Measurements from ENCODE around the gene RCAN1.

The RCAN1 gene

DNA sequence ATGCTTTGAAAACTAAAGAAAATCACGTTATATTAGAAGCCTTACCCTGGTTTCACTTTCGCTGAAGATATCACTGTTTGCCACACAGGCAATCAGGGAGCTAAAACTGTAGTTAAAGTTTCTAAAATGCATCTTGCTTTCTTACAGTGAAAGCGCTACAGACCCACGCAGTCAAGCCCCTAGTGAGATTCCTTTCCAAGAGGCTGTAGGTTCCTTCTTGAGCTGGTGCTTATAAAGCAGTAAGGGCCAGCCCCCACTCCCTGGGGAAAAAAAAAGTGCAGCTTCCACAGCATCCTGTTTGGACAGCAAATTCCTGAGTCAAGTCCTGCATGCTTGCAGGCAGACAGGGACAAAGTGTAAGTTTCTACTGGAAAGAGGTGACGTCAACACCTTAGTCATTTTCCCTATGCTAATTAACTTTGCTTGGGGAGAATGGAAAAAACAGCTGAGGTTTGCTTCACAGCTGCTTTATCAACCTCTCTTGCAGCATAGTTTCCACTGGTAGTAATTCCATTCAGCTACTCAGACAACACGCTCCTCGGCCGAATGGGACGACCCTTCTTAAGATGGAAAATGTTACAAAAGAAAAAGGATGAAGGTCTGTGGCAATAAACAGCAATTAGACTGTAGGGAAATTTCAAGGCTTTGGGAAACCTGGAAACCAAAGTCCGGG is 88.2 kb downstream of the RCAN1 start:
- peak in 9 of 42 donors; percentile 23 to 61 (median 35) for DNase-seq
- intact Hi-C loops (cut with DNase I) = loop anchor here (5.0 kb wide), 1 partner anchor 66 kb away; no protein-coding TSS in a partner anchor

DNA sequence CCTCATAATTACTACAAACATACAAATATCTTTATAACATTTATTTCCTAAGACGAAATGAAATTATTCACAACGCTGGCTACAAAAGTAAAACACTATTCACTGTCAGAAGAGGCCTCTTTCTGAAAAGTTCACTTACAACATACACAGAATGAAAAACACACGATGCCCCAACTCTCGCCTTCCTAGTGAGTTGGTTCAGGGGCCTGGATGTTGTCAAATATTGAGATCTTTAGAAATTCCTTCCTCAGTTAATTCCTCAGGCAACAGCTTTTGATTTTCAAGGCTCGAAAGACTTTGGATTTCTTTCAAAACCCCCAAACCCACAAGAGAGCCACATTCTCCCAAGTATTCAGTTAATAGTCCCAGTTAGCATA is 88.7 kb downstream of the RCAN1 start:
- DNase-seq = no peak
- intact Hi-C loops (cut with DNase I) = loop anchor here (5.0 kb wide), 1 partner anchor 66 kb away; no protein-coding TSS in a partner anchor

DNA sequence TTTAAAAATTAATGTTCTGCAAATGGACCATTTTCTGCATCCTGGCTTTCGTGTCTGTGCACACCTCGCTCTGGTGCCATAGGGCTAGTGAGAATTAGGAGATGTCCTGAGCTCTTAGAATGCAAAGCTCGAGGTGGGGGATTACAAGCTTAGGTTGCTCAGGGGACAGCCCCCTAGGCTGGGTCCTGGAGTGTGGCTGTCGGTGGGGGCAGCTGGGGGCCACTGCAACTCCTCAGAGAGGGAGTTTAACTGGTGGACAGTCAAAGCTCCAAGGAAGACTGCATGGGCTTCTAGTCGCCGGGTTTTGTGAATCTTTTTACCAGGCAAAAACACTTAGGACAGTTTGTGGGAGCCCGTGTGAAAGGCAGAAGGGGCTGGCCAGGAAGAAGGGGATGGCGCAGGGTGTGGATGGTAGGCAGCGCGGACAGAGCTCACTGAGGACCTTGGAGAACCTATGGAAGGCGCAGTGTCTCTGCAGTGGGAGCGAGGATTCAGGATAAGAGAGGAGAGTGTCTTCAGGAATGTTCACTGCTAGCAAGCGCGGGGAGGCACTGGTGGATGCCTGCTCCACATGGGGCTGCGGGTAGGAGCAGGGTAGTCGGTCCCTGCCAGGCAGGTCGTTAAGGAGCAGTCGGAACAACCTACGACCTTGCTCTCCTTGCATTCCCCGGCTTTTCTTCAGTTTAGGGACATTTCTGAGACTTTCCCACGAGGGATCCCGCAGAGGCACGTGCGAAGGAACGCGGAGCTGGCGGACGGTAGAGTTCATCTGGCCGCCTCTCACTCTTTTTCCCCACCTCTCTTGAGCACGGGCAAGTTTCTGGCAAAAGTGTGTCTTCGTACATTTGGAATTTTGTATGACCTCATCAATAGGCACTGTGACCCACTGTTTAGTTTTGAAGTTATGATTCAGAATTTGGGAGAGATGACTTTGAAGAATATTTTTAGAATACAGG is 90.0 kb downstream of the RCAN1 start:
- peak in 1 of 42 donors; percentile 17 for DNase-seq
- intact Hi-C loops (cut with DNase I) = loop anchor here (5.0 kb wide), 1 partner anchor 67 kb away; no protein-coding TSS in a partner anchor

DNA sequence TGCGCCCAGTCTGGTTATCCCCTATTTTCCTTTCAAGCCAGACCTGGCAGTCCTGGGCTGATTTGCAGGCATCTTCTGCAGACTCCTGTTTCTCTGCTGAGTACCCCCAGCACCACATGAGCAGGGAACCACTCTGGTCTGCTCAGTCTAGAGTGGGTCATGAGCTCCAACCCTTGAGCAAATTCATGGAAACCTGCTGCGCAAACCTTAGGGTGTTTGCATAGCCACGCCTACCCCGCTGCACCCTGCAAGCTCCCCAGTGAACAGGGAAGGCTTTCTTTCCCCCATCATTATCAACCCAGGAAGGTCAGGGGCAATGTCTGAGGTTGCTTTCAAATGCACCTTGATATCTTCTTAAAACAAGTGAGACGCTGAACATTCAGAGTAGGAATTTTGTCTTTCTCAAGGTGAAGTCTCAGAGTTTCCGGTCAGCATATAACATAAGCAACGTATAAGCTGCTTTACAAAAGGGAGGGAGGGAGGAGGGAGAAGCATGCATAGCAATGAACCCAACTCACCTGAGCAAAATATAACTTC is 91.8 kb downstream of the RCAN1 start:
- DNase-seq = no peak
- intact Hi-C loops (cut with DNase I) = no loop called here

DNA sequence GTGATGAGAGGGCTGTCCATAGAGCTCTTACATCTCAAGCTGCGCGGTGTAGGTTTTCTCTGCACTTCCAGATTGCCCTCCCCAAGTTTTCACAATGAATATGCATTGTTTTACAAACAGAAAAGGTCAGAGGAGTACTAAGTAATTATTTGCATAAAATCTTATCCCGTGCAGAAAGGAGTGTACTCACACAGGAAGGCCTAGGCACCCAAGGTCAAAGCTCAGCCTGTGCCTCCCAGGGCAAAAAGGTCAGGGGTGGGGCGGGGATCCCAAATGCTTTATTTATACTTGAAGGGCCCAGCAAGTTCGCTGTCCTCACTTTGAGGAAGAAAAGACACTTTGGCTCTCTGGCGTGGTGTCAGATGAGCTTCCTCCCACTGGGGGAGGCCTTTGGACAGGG is 92.6 kb downstream of the RCAN1 start:
- intact Hi-C loops (cut with DNase I) = no loop called here
- DNase-seq = no peak

GRCh38 chr21:34521561-34521960 is 93.4 kb downstream of the RCAN1 start:
- DNase-seq = no peak
- intact Hi-C loops (cut with DNase I) = no loop called here

- intact Hi-C loops (cut with DNase I) = no loop called here
- DNase-seq = no peak
Observed at GRCh38 chr21:34520764-34521508, 94.0 kb downstream of the RCAN1 start.

DNA sequence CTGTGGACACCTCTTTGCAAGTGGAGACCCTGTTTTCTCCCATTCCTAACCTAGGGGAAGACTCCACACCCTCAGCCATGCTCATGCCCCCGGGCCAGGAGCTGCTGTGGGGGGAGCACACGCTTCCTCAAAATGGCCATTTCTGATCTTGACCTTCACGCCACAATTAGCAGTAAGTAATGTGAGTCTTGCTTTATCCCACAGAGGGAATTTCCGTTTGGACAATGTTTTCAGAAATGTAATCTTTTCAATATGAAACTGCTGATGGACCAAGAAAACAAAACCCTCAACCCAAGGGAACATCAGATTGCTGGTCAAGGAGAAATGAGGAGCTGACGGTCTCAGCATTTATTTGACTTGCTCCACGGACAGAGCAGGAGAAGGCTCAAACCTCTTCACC is 94.6 kb downstream of the RCAN1 start:
- intact Hi-C loops (cut with DNase I) = no loop called here
- no peak for DNase-seq

DNA sequence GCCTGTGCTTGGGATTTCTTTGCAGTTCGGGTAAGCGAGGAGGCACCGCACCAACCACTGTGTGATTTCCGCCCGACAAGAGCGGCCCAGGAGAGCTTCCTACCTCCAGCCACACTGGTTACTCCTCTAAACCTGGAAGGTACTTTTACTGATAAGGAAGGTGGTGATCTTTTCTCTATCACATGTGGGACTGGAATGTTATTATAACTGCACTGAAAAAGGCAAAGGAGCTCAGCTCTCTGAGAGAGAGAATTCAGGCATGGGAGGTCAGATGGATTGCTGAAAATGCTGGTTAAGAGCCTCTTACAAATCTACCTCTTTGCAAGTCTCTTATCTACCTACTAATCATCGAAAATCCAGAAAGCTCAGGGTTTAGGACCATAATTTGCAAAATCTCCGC is 95.2 kb downstream of the RCAN1 start:
- DNase-seq = no peak
- intact Hi-C loops (cut with DNase I) = no loop called here

GRCh38 chr21:34519016-34519415 is 95.9 kb downstream of the RCAN1 start:
- no peak for DNase-seq
- intact Hi-C loops (cut with DNase I) = no loop called here

GRCh38 chr21:34518301-34518700 is 96.6 kb downstream of the RCAN1 start:
- no peak for DNase-seq
- intact Hi-C loops (cut with DNase I) = no loop called here

DNA sequence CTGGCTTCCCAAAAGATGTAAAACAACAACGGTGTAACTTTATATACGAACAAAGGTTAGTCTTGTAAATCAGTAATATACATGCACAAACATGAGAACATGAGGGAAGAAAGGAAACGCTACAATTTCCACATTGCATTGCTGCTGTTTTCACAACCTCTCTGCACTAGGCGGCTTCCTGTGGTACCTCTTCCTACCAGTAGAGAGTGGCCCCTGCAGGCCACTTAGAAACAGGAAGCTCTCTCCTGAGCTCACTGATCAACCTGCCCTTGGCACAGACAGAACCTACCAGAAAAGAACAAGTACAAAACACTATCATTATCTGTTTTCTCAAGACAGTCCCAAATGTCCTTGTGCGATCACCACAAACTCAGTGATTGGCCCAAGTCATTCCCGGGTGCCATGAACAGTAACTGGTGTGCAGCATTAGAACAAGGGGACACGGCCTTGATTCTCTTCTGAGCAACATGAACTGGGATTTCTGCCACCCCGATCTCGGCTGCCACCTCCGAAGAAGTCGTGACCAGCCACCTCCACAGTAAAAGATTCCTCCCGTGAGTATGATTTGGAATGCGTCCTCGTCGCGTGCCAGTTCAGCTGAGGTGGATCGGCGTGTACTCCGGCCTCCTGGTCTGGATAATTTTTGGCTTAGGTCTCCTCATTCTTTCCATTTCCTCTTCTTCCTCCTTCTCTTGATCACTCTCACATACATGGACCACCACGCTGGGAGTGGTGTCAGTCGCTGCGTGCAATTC is 97.2 kb downstream of the RCAN1 start:
- DNase-seq = no peak
- intact Hi-C loops (cut with DNase I) = no loop called here

- intact Hi-C loops (cut with DNase I) = no loop called here
Observed at GRCh38 chr21:34517039-34517438, 97.9 kb downstream of the RCAN1 start.

DNA sequence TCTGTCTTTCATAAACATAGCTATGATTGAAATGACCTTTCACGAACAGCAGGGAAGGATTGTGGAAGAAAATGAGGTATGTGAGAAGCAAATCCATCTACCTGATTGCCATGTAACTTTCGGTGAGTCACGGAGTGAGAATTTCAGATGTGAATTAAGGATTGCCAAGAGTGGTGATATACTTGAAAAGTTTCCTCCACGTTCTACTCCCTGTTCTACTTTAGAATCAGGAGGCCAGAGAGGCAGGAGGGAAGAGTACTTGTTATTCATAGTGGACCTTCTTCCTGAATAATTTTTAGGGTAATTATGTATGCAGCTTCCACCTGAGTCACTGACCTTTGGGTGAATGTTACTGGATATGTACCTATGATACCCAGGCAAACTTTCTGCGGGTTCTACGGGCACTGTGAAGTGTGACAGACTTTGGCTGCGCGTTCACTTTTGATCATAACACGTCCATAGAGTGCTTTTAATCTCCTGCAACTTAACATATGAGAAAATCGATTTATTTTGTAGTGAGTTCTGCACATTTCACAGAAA is 100.3 kb downstream of the RCAN1 start:
- intact Hi-C loops (cut with DNase I) = no loop called here
- DNase-seq = no peak

More at GRCh38 chr21:34517039-34517438, 97.9 kb downstream of the RCAN1 start:
- no peak for DNase-seq

GRCh38 chr21:34513129-34513675 is 101.7 kb downstream of the RCAN1 start:
- no peak for DNase-seq
- intact Hi-C loops (cut with DNase I) = no loop called here

- DNase-seq = peak in 1 of 42 donors; percentile 40
- intact Hi-C loops (cut with DNase I) = no loop called here
Observed at GRCh38 chr21:34511787-34512455, 103.0 kb downstream of the RCAN1 start, which contains the start of gene KCNE1. KCNE1 (minus strand) TSS chr21:34512210; CDS start chr21:34449634, 62,576 bp downstream.

- intact Hi-C loops (cut with DNase I) = no loop called here
- no peak for DNase-seq
Observed at GRCh38 chr21:34511181-34511580, 103.7 kb downstream of the RCAN1 start.

All from head of caudate nucleus (tissue), 42 donors.